ENCODE measurements around the gene DHX9.

The DHX9 gene

GRCh38 chr1:182839209-182840066, at the start of gene DHX9:
Gene DHX9, plus strand, starts transcription at chr1:182839347. Its CDS starts 3,220 bp downstream, at chr1:182842567.
- DNase-seq (peak; percentile 91), ATAC-seq (replicated peaks) (peak; percentile 89)
- Mint-ChIP-seq H3K4me3 (peak within 1 kb of the TSS; percentile 98 to 99), H3K27ac (peak within 1 kb of the TSS; percentile 98), H3K4me1 (peaks cover 24 to 47% of the 10 kb centered on the region in 2 donors), H3K27me3 (no peaks in the 10 kb centered on the region), H3K36me3 (peaks cover 17 to 31% of the 10 kb centered on the region in 2 donors), H3K9me3 (no peaks in the 10 kb centered on the region)

GRCh38 chr1:182791281-182792179, 47.6 kb upstream of the DHX9 start:
- Mint-ChIP-seq H3K4me3 (no peak overlapping the region), H3K27me3 (peaks cover 0 to 13% of the 10 kb centered on the region in 2 donors), H3K36me3 (no peaks in the 10 kb centered on the region), H3K4me1 (peaks cover 6 to 29% of the 10 kb centered on the region in 2 donors), H3K9me3 (no peaks in the 10 kb centered on the region), H3K27ac (no peak overlapping the region)
- DNase-seq (no peak), ATAC-seq (replicated peaks) (no peak)

- no peak overlapping the region for H3K27ac Mint-ChIP-seq
- H3K27me3 Mint-ChIP-seq = peaks cover 0 to 7% of the 10 kb centered on the region in 2 donors
- no peaks in the 10 kb centered on the region for H3K36me3 Mint-ChIP-seq
- DNase-seq = no peak
- no peaks in the 10 kb centered on the region for H3K9me3 Mint-ChIP-seq
- peaks cover 5 to 24% of the 10 kb centered on the region in 2 donors for H3K4me1 Mint-ChIP-seq
- ATAC-seq (replicated peaks) = no peak
- no peak overlapping the region for H3K4me3 Mint-ChIP-seq
Observed at GRCh38 chr1:182794091-182794490, 45.1 kb upstream of the DHX9 start.

GRCh38 chr1:182794676-182795201, 44.4 kb upstream of the DHX9 start:
- DNase-seq = no peak
- Mint-ChIP-seq H3K27me3 (peaks cover 0 to 7% of the 10 kb centered on the region in 2 donors), H3K4me3 (no peak overlapping the region), H3K27ac (no peak overlapping the region), H3K36me3 (no peaks in the 10 kb centered on the region), H3K4me1 (peaks cover 3 to 18% of the 10 kb centered on the region in 2 donors), H3K9me3 (no peaks in the 10 kb centered on the region)
- no peak for ATAC-seq (replicated peaks)

- no peaks in the 10 kb centered on the region for H3K36me3 Mint-ChIP-seq
- H3K27ac Mint-ChIP-seq = no peak overlapping the region
- H3K4me1 Mint-ChIP-seq = peaks cover 0 to 11% of the 10 kb centered on the region in 2 donors
- H3K4me3 Mint-ChIP-seq = no peak overlapping the region
- ATAC-seq (replicated peaks) (peak; percentile 87 to 90), DNase-seq (no peak)
- peaks cover 0 to 7% of the 10 kb centered on the region in 2 donors for H3K27me3 Mint-ChIP-seq
- H3K9me3 Mint-ChIP-seq = no peaks in the 10 kb centered on the region
Observed at GRCh38 chr1:182795563-182796228, 43.5 kb upstream of the DHX9 start.

- Mint-ChIP-seq H3K9me3 (no peaks in the 10 kb centered on the region), H3K4me1 (no peaks in the 10 kb centered on the region), H3K4me3 (no peak overlapping the region), H3K36me3 (peaks cover 0 to 3% of the 10 kb centered on the region in 2 donors), H3K27ac (no peak overlapping the region), H3K27me3 (no peaks in the 10 kb centered on the region)
- no peak for DNase-seq
- ATAC-seq (replicated peaks) = no peak
Observed at GRCh38 chr1:182802006-182802803, 36.9 kb upstream of the DHX9 start.

- ATAC-seq (replicated peaks) = no peak
- Mint-ChIP-seq H3K27me3 (no peaks in the 10 kb centered on the region), H3K27ac (no peak overlapping the region), H3K36me3 (peaks cover 0 to 3% of the 10 kb centered on the region in 2 donors), H3K4me1 (no peaks in the 10 kb centered on the region), H3K9me3 (no peaks in the 10 kb centered on the region), H3K4me3 (no peak overlapping the region)
- DNase-seq = no peak
Observed at GRCh38 chr1:182803846-182804245, 35.3 kb upstream of the DHX9 start.

GRCh38 chr1:182806015-182806678, 33.0 kb upstream of the DHX9 start:
- DNase-seq (no peak), ATAC-seq (replicated peaks) (no peak)
- no peaks in the 10 kb centered on the region for H3K27me3 Mint-ChIP-seq
- H3K4me1 Mint-ChIP-seq = no peaks in the 10 kb centered on the region
- no peaks in the 10 kb centered on the region for H3K9me3 Mint-ChIP-seq
- peaks cover 0 to 3% of the 10 kb centered on the region in 2 donors for H3K36me3 Mint-ChIP-seq
- H3K4me3 Mint-ChIP-seq = no peak overlapping the region
- H3K27ac Mint-ChIP-seq = no peak overlapping the region

- H3K27me3 Mint-ChIP-seq = no peaks in the 10 kb centered on the region
Observed at GRCh38 chr1:182807907-182808306, 31.2 kb upstream of the DHX9 start.

GRCh38 chr1:182809414-182809957, 29.7 kb upstream of the DHX9 start:
- ATAC-seq (replicated peaks) = no peak
- Mint-ChIP-seq H3K4me1 (no peaks in the 10 kb centered on the region), H3K27me3 (no peaks in the 10 kb centered on the region), H3K27ac (no peak overlapping the region), H3K36me3 (peaks cover 0 to 3% of the 10 kb centered on the region in 2 donors), H3K9me3 (no peaks in the 10 kb centered on the region), H3K4me3 (no peak overlapping the region)
- no peak for DNase-seq

More at GRCh38 chr1:182807907-182808306, 31.2 kb upstream of the DHX9 start:
- Mint-ChIP-seq H3K4me3 (no peak overlapping the region), H3K9me3 (no peaks in the 10 kb centered on the region), H3K27ac (no peak overlapping the region), H3K4me1 (no peaks in the 10 kb centered on the region), H3K36me3 (peaks cover 0 to 3% of the 10 kb centered on the region in 2 donors)
- DNase-seq (no peak), ATAC-seq (replicated peaks) (no peak)

- no peaks in the 10 kb centered on the region for H3K4me1 Mint-ChIP-seq
- no peaks in the 10 kb centered on the region for H3K9me3 Mint-ChIP-seq
- ATAC-seq (replicated peaks) (no peak), DNase-seq (no peak)
- H3K27ac Mint-ChIP-seq = no peak overlapping the region
- peaks cover 0 to 5% of the 10 kb centered on the region in 2 donors for H3K36me3 Mint-ChIP-seq
- no peaks in the 10 kb centered on the region for H3K27me3 Mint-ChIP-seq
- H3K4me3 Mint-ChIP-seq = no peak overlapping the region
Observed at GRCh38 chr1:182811975-182812722, 27.0 kb upstream of the DHX9 start.

- Mint-ChIP-seq H3K27me3 (peaks cover 0 to 5% of the 10 kb centered on the region in 2 donors), H3K4me1 (peaks cover 7 to 11% of the 10 kb centered on the region in 2 donors), H3K9me3 (no peaks in the 10 kb centered on the region), H3K4me3 (no peak overlapping the region), H3K36me3 (peaks cover 4 to 8% of the 10 kb centered on the region in 2 donors), H3K27ac (no peak overlapping the region)
- DNase-seq (no peak), ATAC-seq (replicated peaks) (no peak)
Observed at GRCh38 chr1:182816863-182817262, 22.3 kb upstream of the DHX9 start.

All from stimulated activated naive B cell treated with anti-CD40 and anti-IgM and Interleukin-4, amounts not matched to agents 10 μg/mL and 1 μg/mL and 100 μg/mL, for 72 hours (primary cell).